SK-N-SH (cell line): ENCODE measurements around the gene GTPBP10. TPM values are rescaled to one million over a fixed set of nuclear protein-coding genes. Genes with fewer than 3 reads are reported as not detected.

ENCODE experiments used
- CTCF ChIA-PET: fragments of 300-600, 350-600 bp; formaldehyde crosslinking; extraction: SDS; loops from one replicate; lab custom pipeline; 2021; lab: Yijun Ruan, JAX
- POLR2A ChIA-PET: fragments of 350-600 bp; sonication (Branson Sonifier 250); formaldehyde crosslinking; extraction: SDS; loops from one replicate; lab custom pipeline; 2020; ENCODE audit warnings: antibody characterized with exemption, inconsistent platforms; lab: Yijun Ruan, JAX
- DNase-seq: peaks from one replicate; pipeline ENCODE4 v3.0.0; 2012
- H2AFZ ChIP-seq: fragments of 200-600 bp; sonication (generic); 2 replicates; pipeline ENCODE4 v1.8.1; 2016; ENCODE audit warnings: antibody characterized with exemption, mild to moderate bottlenecking, low read depth
- H3F3A ChIP-seq: fragments of 200-600 bp; sonication (generic); replicated peaks from 2 replicates; pipeline ENCODE3; 2016; ENCODE audit warnings: antibody characterized with exemption, mild to moderate bottlenecking; ENCODE audit not compliant: insufficient read depth
- H3K27ac ChIP-seq, 2 experiments: fragments of 200-500 bp in 1 of 2; fragments of 200-600 bp in 1 of 2; sonication (Bioruptor generic) in 1 of 2; sonication (generic), shearing (Covaris generic) in 1 of 2; 2 replicates each; pipeline versions ENCODE4 v1.5.1 to v1.6.1; 2014 to 2016; ENCODE audit warnings: low read depth in 2 of 2, inconsistent platforms in 1 of 2, low read length in 1 of 2, mild to moderate bottlenecking in 1 of 2, mixed read lengths in 1 of 2
- H3K27me3 ChIP-seq: fragments of 200-600 bp; sonication (generic), shearing (Covaris generic); 2 replicates; pipeline ENCODE4 v1.6.1; 2016; ENCODE audit warnings: mixed run types; ENCODE audit not compliant: insufficient read depth
- H3K36me3 ChIP-seq, 2 experiments: fragments of 200-500 bp in 1 of 2; fragments of 200-600 bp in 1 of 2; sonication (Bioruptor generic) in 1 of 2; sonication (generic) in 1 of 2; replicated peaks in 1 of 2; 2 replicates each; pipeline versions ENCODE3 to v1.5.1; 2014 to 2016; ENCODE audit warnings: low read length in 1 of 2, mild to moderate bottlenecking in 1 of 2; ENCODE audit not compliant: insufficient read depth in 2 of 2, control insufficient read depth in 1 of 2
- H3K4me1 ChIP-seq, 2 experiments: fragments of 200-500 bp in 1 of 2; fragments of 200-600 bp in 1 of 2; sonication (Bioruptor generic) in 1 of 2; sonication (generic), shearing (Covaris generic) in 1 of 2; 2 replicates each; pipeline versions ENCODE4 v1.5.1 to v1.6.1; 2014 to 2016; ENCODE audit warnings: low read depth in 1 of 2, low read length in 1 of 2, mixed run types in 1 of 2; ENCODE audit not compliant: insufficient read depth in 2 of 2, control insufficient read depth in 1 of 2
- H3K4me2 ChIP-seq: fragments of 200-600 bp; sonication (generic), shearing (Covaris generic); 2 replicates; pipeline ENCODE4 v1.6.1; 2017; ENCODE audit warnings: mixed run types
- H3K4me3 ChIP-seq, 2 experiments: fragments of 200-500 bp in 1 of 2; fragments of 200-600 bp in 1 of 2; sonication (Bioruptor generic) in 1 of 2; sonication (generic), shearing (Covaris generic) in 1 of 2; 2 replicates each; pipeline versions ENCODE4 v1.5.1 to v1.8.1; 2014 to 2016; ENCODE audit warnings: low read depth in 2 of 2, inconsistent platforms in 1 of 2, low read length in 1 of 2, mild to moderate bottlenecking in 1 of 2, mixed read lengths in 1 of 2, moderate library complexity in 1 of 2
- H3K79me2 ChIP-seq: fragments of 200-600 bp; sonication (generic); 2 replicates; pipeline ENCODE4 v1.8.1; 2017; ENCODE audit warnings: mild to moderate bottlenecking; ENCODE audit not compliant: insufficient read depth
- H3K9ac ChIP-seq: fragments of 200-600 bp; sonication (generic); 2 replicates; pipeline ENCODE4 v1.6.1; 2017; ENCODE audit warnings: mixed run types
- H3K9me2 ChIP-seq: fragments of 200-600 bp; sonication (generic); 2 replicates; pipeline ENCODE4 v1.6.1; 2017; ENCODE audit warnings: mixed run types
- H3K9me3 ChIP-seq: fragments of 200-600 bp; sonication (generic); 2 replicates; pipeline ENCODE4 v1.6.1; 2017; ENCODE audit warnings: mixed run types, mild to moderate bottlenecking, moderate library complexity
- H4K20me1 ChIP-seq: fragments of 200-600 bp; sonication (generic); 2 replicates; pipeline ENCODE4 v1.6.1; 2017; ENCODE audit warnings: mild to moderate bottlenecking, mixed run types; ENCODE audit not compliant: insufficient read depth
- CHD2 ChIP-seq: fragments of 150-350 bp; IDR thresholded peaks from 2 replicates; pipeline ENCODE4 v1.6.1; 2018; ENCODE audit warnings: low read length; ENCODE audit not compliant: partially characterized antibody
- EP300 ChIP-seq, 2 experiments: IDR thresholded peaks; 2 replicates each; pipeline versions ENCODE4 v1.4.0 to v1.6.1; 2012; ENCODE audit warnings: borderline replicate concordance in 1 of 2, low read depth in 1 of 2, low read length in 1 of 2
- EZH2phosphoT487 ChIP-seq: fragments of 200-600 bp; sonication (generic); IDR thresholded peaks from 2 replicates; pipeline ENCODE4 v1.6.1; 2017; ENCODE audit warnings: low read depth, mixed run types, mild to moderate bottlenecking, antibody characterized with exemption, moderate library complexity, borderline replicate concordance
- FOSL2 ChIP-seq: IDR thresholded peaks from 2 replicates; pipeline ENCODE4 v1.4.0; 2012; ENCODE audit warnings: low read depth, mild to moderate bottlenecking, moderate library complexity, borderline replicate concordance
- FOXJ3 ChIP-seq: sonication (generic); formaldehyde crosslinking; IDR thresholded peaks from 2 replicates; pipeline ENCODE4 v1.5.1; 2020; ENCODE audit warnings: mild to moderate bottlenecking, missing genetic modification reagents
- FOXM1 ChIP-seq: IDR thresholded peaks from 2 replicates; pipeline ENCODE4 v1.4.0; 2012; ENCODE audit warnings: low read depth, mild to moderate bottlenecking
- GATA2 ChIP-seq: sonication (generic); formaldehyde crosslinking; IDR thresholded peaks from 2 replicates; pipeline ENCODE4 v1.5.0; 2020; ENCODE audit warnings: mild to moderate bottlenecking, missing genetic modification reagents
- IRF3 ChIP-seq: fragments of 150-350 bp; IDR thresholded peaks from 2 replicates; pipeline ENCODE4 v1.6.1; 2016; ENCODE audit warnings: mild to moderate bottlenecking, low read depth, low read length
- MAX ChIP-seq: IDR thresholded peaks from 2 replicates; pipeline ENCODE4 v1.4.0; 2012; ENCODE audit warnings: low read depth
- MXI1 ChIP-seq: IDR thresholded peaks from 2 replicates; pipeline ENCODE4 v1.6.1; 2012; ENCODE audit warnings: mild to moderate bottlenecking, low read depth, low read length, improper control_type of control experiment
- NFIC ChIP-seq: IDR thresholded peaks from 2 replicates; pipeline ENCODE4 v1.4.0; 2012; ENCODE audit warnings: borderline replicate concordance
- NRF1 ChIP-seq: IDR thresholded peaks from 2 replicates; pipeline ENCODE4 v1.6.1; 2012; ENCODE audit warnings: low read depth, mild to moderate bottlenecking, low read length
- PBX3 ChIP-seq: IDR thresholded peaks from 2 replicates; pipeline ENCODE4; 2012
- RAD21 ChIP-seq: IDR thresholded peaks from 2 replicates; pipeline ENCODE4 v1.6.1; 2012; ENCODE audit warnings: mild to moderate bottlenecking, low read length
- RCOR1 ChIP-seq: fragments of 150-350 bp; IDR thresholded peaks from 2 replicates; pipeline ENCODE4 v1.6.1; 2017; ENCODE audit warnings: antibody characterized with exemption, low read length
- RFX5 ChIP-seq: IDR thresholded peaks from 2 replicates; pipeline ENCODE4 v1.6.1; 2012; ENCODE audit warnings: mild to moderate bottlenecking, improper control_type of control experiment, low read length
- SMC3 ChIP-seq: IDR thresholded peaks from 2 replicates; pipeline ENCODE4 v1.6.1; 2012; ENCODE audit warnings: low read depth, low read length, improper control_type of control experiment
- TEAD4 ChIP-seq: IDR thresholded peaks from 2 replicates; pipeline ENCODE4 v1.4.0; 2012; ENCODE audit warnings: mild to moderate bottlenecking, borderline replicate concordance; ENCODE audit not compliant: insufficient read depth
- YY1 ChIP-seq: IDR thresholded peaks from 2 replicates; pipeline ENCODE4 v1.4.0; 2012; ENCODE audit warnings: low read depth, mild to moderate bottlenecking
- ZBTB33 ChIP-seq: IDR thresholded peaks from 2 replicates; pipeline ENCODE4 v1.4.0; 2012; ENCODE audit warnings: low read depth, borderline replicate concordance
- WGBS: methylation state at CpG from one replicate; pipeline ENCODE4 v1.1.6; 2017; ENCODE audit warnings: low lambda C conversion rate; 5-methylcytosine and 5-hydroxymethylcytosine counted together
- polyA plus RNA-seq, 3 experiments: library from polyadenylated mRNA; depleted of rRNA; stranded (reverse); fragments of >200 nt; gene quantifications; 2 replicates each; pipeline ENCODE4 v1.2.3, GENCODE V29; 2012

The GTPBP10 gene
- polyA plus RNA-seq, 1 of the 3 experiments (the other 2 are of a cell fraction) = 8.5 TPM

- TF ChIP-seq NRF1 (no peak), CHD2 (peak; percentile 80), EP300 (IDR thresholded peaks at IDR 0.05; ENCODE audit: borderline replicate concordance in 1 of 2, low read depth in 1 of 2, low read length in 1 of 2) (peak in 1 of 2 experiments; percentile 92; a peak in 2 of 4 replicates), MXI1 (peak; percentile 71; the same call in 1 of the 2 replicates), NFIC (0 out of 2 replicates have a peak, but pooled peaks have one; percentile 18), RCOR1 (peak; percentile 96), RAD21 (peak; percentile 35; the same call in 1 of the 2 replicates), FOXJ3 (peak; percentile 73; the same call in 1 of the 2 replicates), MAX (no peak), GATA2 (peak; percentile 84), EZH2phosphoT487 (no peak), RFX5 (no peak)
- Histone ChIP-seq H4K20me1 (no peaks in the 10 kb centered on the region), H3K4me2 (no peak overlapping the region), H3K9me3 (peaks cover 15% of the 10 kb centered on the region; the same call in 1 of the 2 replicates), H3K9ac (no peak overlapping the region), H3K27ac (peak overlapping the region in 1 of 2 experiments; percentile 81; a peak in 2 of 4 replicates), H3K9me2 (no peaks in the 10 kb centered on the region), H3F3A (peaks cover 22% of the 10 kb centered on the region), H2AFZ (peak overlapping the region; percentile 61; the same call in 1 of the 2 replicates), H3K36me3 (peaks cover 0 to 14% of the 10 kb centered on the region in 2 experiments), H3K79me2 (no peaks in the 10 kb centered on the region), H3K4me1 (peaks cover 4 to 8% of the 10 kb centered on the region in 2 experiments; a peak in 2 of 4 replicates), H3K4me3 (no peak overlapping the region), H3K27me3 (no peaks in the 10 kb centered on the region)
- ChIA-PET CTCF (interaction anchor here (1.0 to 1.5 kb wide), 3 partner anchors 9 to 51 kb away, joined by 3 to 6 read pairs (median 6); no protein-coding TSS in a partner anchor), POLR2A (no interaction called here)
- peak; percentile 63 for DNase-seq
- 67% methylated on average over 4 of the region's 4 CpGs for whole genome bisulfite sequencing
Observed at GRCh38 chr7:90396420-90396819, 49.9 kb downstream of the GTPBP10 start.

GRCh38 chr7:90401989-90402388 is 55.5 kb downstream of the GTPBP10 start:
- Histone ChIP-seq H3K27ac (peak overlapping the region; percentile 97 to 99), H3F3A (peaks cover 33% of the 10 kb centered on the region), H3K79me2 (peaks cover 30% of the 10 kb centered on the region), H3K4me1 (peaks cover 20 to 24% of the 10 kb centered on the region in 2 experiments; a peak in 3 of 4 replicates), H3K36me3 (peaks cover 15 to 23% of the 10 kb centered on the region in 2 experiments), H3K9me2 (no peaks in the 10 kb centered on the region), H3K9me3 (peaks cover 12% of the 10 kb centered on the region; the same call in 1 of the 2 replicates), H3K9ac (peak overlapping the region; percentile 95; the same call in 1 of the 2 replicates), H3K4me2 (peak overlapping the region; percentile 89; the same call in 1 of the 2 replicates), H4K20me1 (no peaks in the 10 kb centered on the region), H3K27me3 (no peaks in the 10 kb centered on the region), H2AFZ (peak overlapping the region; percentile 87), H3K4me3 (no peak overlapping the region)
- ChIA-PET CTCF (interaction anchor here (0.7 to 1.8 kb wide), 3 partner anchors 26 to 56 kb away, joined by 3 to 7 read pairs (median 4); no protein-coding TSS in a partner anchor), POLR2A (no interaction called here)
- WGBS = 14% methylated on average over 4 of the region's 4 CpGs
- DNase-seq = peak; percentile 71
- peak; percentile 77 for TF ChIP-seq PBX3
- peak; percentile 50; the same call in 1 of the 2 replicates for TF ChIP-seq FOXM1
- TF ChIP-seq TEAD4 = peak; percentile 60; the same call in 1 of the 2 replicates
- TF ChIP-seq FOXJ3 = peak; percentile 85
- no peak for TF ChIP-seq SMC3
- TF ChIP-seq GATA2 = peak; percentile 98
- TF ChIP-seq ZBTB33 = no peak
- TF ChIP-seq FOSL2 = no peak
- TF ChIP-seq NFIC = peak; percentile 95
- peak; percentile 13; the same call in 1 of the 2 replicates for TF ChIP-seq RFX5
- no peak for TF ChIP-seq YY1
- no peak for TF ChIP-seq IRF3
- peak; percentile 50; the same call in 1 of the 2 replicates for TF ChIP-seq MAX
